SKM-1 treated with dmso at 0.1 percent for 144 hours (cell line): Measurements from ENCODE around the gene ZBTB12.
"Not testable (repeated sequence)": the region's sequence is repeated elsewhere in the genome, so short reads cannot be mapped to it uniquely, and the experiment has no call there.

Source experiments
- DNase-seq: peaks from one replicate; lab custom pipeline; 2025; ENCODE audit not compliant: unreplicated experiment; lab: John Stamatoyannopoulos, UW

Gene ZBTB12, protein sequence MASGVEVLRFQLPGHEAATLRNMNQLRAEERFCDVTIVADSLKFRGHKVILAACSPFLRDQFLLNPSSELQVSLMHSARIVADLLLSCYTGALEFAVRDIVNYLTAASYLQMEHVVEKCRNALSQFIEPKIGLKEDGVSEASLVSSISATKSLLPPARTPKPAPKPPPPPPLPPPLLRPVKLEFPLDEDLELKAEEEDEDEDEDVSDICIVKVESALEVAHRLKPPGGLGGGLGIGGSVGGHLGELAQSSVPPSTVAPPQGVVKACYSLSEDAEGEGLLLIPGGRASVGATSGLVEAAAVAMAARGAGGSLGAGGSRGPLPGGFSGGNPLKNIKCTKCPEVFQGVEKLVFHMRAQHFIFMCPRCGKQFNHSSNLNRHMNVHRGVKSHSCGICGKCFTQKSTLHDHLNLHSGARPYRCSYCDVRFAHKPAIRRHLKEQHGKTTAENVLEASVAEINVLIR

DNA sequence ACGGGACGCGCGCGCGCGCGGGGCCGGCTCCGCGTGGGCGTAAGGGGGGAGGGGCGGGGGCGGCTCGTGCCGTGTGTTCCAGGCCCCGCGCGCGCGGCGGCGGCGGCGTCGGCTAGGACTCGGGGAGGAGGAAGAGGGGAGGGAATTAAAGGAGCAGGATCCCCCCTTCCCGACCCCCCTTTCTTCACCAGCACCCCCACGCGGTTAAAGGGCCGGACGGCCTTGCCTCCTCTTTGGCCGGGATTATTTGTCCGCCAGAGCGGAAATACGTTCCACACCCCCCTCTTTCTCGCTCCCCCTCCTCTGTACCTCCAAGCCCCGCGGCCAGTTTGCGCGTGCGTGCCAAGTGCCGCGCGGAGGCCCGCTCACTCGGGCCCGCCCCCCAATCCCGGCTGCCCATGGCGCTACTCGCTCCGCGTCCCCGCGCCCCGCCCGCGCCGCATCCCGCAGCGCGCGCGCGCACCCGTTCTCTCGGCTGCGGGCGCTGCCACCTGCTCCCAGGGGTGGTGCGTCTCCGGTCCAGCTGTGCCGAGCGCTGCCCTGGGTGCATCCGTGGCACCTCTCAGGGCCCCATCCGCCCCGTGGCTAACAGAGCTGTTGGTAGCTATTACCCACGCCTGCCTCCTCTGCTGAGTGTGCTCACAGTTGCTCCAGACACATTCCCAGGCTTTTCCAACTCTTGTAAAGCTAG, at the start of gene ZBTB12:
TSS of gene ZBTB12 (minus strand) at position 134 of the 691 bp plus-strand sequence. CDS start 781 bp downstream, outside the sequence.
- DNase-seq, result peak; percentile 74

DNA sequence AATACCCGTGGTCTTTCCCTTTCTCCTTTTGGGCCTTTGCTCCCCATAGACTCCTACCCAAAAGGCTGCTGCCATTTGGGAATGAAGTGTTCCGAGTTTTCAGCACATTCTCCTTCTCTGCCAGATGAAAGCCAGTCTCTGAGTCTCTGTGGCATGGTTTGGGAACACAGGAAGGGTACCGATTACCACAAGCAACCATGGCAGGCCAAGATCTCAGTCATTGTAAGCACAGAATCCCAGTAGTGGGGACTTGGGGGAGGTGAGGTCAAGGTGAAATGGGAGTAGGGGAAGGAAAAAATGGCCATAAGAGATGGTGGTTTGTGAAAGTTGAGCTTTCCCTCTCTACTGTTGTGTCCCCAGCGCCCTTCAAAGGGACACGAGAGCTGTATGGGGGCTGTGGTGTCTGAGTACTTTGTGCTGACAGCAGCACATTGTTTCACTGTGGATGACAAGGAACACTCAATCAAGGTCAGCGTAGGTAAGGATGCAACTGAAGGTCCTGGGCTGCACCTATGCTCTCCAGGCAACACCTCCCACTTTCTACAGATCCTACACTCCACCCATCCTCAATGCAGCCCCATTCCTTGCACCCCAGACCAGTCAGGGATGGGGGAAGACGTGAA, 48.2 kb upstream of the ZBTB12 start:
- DNase-seq, result no peak

DNA sequence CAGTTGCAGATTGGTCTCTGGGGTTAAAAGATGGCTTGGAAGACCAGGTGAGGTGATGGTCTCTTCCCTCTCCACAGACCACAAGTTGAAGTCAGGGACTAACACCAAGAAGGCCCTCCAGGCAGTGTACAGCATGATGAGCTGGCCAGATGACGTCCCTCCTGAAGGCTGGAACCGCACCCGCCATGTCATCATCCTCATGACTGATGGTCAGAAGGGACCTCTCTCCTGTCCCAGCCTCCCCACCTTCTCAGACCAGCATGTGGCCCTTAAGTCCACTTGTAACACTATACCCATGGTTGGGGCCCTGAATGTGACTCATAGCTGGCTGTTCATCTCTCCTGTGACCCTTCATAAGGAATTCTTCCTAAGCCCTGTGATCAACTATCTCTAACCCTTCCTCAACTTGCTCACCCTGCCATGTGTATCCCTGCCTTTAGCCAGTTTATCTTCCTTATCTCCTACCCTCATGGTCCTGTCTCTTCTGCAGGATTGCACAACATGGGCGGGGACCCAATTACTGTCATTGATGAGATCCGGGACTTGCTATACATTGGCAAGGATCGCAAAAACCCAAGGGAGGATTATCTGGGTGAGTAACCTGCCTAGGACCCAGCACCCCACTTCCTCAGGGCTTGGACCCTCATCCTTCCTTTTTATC, 47.0 kb upstream of the ZBTB12 start:
- no peak for DNase-seq

DNA sequence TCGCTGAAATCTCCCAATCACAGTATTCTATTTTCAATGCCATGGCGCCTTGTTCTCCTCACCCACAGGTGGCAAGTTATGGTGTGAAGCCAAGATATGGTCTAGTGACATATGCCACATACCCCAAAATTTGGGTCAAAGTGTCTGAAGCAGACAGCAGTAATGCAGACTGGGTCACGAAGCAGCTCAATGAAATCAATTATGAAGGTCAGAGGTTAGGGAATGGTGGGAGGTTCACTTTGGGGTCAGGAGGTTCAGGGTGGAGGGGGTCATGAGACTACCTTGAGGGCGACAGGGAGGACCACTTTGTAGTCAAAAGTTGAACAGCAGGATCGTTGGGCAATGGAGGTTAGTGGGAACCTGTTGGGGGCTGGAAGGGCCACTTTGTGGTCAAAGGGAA, 46.4 kb upstream of the ZBTB12 start:
- no peak for DNase-seq

DNA sequence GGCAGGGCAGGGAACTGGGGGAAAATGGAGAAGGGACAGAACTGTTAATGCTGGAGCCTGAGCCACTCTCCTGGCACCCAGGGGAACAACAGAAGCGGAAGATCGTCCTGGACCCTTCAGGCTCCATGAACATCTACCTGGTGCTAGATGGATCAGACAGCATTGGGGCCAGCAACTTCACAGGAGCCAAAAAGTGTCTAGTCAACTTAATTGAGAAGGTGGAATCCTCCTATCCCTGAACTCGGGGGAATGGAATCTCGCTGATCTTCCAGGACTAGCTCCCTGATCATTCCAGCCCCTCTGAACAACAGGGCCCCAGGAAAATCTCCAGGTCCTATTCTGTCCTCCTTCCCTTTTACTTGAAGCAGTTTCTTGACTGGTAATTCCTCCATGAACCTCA, 46.0 kb upstream of the ZBTB12 start:
- DNase-seq, result no peak

DNA sequence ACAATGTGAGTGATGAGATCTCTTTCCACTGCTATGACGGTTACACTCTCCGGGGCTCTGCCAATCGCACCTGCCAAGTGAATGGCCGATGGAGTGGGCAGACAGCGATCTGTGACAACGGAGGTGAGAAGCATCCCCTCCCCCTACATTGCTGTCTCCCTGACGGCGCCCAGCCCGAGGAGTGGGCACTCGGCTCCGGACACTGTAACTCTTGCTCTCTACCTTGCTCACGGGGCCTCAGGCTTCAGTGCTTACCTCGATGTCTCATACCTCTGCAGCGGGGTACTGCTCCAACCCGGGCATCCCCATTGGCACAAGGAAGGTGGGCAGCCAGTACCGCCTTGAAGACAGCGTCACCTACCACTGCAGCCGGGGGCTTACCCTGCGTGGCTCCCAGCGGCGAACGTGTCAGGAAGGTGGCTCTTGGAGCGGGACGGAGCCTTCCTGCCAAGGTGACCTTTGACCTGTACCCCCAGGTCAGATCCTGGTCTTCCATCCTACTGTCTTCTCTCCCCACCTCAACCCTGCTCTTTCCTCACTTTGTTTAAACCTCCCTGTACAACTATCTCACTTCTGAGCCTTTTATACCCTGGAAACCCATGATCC, 45.3 kb upstream of the ZBTB12 start:
- DNase-seq, result no peak

DNA sequence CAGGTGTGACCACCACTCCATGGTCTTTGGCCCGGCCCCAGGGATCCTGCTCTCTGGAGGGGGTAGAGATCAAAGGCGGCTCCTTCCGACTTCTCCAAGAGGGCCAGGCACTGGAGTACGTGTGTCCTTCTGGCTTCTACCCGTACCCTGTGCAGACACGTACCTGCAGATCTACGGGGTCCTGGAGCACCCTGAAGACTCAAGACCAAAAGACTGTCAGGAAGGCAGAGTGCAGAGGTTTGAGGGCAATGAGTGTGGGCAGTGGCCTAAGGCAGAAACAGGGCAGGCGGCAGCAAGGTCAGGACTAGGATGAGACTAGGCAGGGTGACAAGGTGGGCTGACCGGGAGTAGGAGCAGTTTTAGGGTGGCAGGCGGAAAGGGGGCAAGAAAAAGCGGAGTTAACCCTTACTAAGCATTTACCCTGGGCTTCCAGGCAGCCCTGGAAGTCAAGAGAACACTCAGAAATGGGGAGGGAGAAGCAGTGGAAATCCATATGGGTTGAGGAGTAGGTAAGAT, 44.5 kb upstream of the ZBTB12 start:
- DNase-seq, result no peak

DNA sequence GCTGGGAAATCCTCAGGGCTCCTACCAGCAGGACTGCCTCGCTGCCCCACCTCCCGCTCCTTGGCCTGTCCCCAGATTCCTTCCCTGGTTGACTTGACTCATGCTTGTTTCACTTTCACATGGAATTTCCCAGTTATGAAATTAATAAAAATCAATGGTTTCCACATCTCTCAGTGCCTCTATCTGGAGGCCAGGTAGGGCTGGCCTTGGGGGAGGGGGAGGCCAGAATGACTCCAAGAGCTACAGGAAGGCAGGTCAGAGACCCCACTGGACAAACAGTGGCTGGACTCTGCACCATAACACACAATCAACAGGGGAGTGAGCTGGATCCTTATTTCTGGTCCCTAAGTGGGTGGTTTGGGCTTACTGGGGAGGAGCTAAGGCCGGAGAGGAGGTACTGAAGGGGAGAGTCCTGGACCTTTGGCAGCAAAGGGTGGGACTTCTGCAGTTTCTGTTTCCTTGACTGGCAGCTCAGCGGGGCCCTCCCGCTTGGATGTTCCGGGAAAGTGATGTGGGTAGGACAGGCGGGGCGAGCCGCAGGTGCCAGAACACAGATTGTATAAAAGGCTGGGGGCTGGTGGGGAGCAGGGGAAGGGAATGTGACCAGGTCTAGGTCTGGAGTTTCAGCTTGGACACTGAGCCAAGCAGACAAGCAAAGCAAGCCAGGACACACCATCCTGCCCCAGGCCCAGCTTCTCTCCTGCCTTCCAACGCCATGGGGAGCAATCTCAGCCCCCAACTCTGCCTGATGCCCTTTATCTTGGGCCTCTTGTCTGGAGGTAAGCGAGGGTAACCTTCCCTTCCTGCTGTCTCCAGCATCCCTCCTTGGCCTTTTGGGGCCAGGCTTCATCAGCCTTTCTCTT, 43.9 kb upstream of the ZBTB12 start, which contains the start of gene CFB:
TSS of gene CFB (plus strand) at position 589 of the 863 bp plus-strand sequence. CDS start at position 716, 127 bp downstream.
- DNase-seq, result no peak

DNA sequence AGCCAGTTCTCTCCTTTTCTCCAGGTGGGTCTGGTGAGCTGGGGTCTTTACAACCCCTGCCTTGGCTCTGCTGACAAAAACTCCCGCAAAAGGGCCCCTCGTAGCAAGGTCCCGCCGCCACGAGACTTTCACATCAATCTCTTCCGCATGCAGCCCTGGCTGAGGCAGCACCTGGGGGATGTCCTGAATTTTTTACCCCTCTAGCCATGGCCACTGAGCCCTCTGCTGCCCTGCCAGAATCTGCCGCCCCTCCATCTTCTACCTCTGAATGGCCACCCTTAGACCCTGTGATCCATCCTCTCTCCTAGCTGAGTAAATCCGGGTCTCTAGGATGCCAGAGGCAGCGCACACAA, 43.2 kb upstream of the ZBTB12 start:
- no peak for DNase-seq

DNA sequence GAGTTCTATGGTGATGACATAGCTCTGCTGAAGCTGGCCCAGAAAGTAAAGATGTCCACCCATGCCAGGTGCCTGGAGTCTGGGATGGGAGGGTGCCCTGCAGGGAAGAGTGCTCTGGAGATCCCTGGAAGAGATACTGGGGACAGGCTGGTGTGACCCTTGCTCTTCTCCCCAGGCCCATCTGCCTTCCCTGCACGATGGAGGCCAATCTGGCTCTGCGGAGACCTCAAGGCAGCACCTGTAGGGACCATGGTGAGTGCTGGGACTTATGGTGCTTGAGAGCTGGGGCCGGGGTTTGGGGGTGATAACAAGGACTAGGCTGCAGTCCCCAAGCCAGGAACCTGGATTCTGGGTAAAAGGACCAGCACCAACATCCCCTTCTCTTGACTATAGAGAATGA, 41.9 kb upstream of the ZBTB12 start:
- DNase-seq, result no peak

DNA sequence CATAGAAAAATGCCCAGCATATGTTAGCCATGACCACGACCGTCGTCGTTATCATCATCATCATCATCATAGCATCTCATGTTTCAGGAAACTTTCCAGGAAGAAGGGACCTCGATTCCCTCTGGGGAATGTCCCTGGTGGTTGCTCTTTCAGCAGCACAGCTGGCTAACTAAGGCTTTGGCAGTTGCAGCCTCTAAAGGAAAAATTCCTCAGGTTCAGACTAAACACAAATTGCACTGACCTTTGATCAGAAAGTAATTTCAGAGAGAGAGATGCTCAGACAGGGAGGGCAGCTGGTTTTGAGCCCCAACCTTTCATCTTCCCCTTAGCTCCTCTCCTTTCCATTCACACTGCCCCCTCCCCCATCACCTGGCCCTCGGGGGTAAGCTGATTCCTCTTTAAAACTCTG, 38.4 kb upstream of the ZBTB12 start:
- no peak for DNase-seq

DNA sequence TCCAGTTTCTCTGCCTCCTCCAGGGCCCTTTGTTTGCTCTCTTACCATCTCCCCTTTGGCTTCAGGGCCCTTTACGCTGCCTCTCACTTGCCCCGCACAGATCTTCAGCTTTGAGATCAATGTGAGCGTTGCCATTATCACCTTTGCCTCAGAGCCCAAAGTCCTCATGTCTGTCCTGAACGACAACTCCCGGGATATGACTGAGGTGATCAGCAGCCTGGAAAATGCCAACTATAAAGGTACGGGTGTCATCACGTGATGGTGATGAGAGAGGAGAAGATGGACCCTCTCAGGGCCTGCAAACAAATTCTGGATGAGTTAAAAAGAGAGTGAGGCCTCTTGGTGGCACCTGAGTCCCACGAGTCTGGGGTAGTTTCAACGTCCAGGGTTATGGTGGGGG, 33.9 kb upstream of the ZBTB12 start:
- no peak for DNase-seq

DNA sequence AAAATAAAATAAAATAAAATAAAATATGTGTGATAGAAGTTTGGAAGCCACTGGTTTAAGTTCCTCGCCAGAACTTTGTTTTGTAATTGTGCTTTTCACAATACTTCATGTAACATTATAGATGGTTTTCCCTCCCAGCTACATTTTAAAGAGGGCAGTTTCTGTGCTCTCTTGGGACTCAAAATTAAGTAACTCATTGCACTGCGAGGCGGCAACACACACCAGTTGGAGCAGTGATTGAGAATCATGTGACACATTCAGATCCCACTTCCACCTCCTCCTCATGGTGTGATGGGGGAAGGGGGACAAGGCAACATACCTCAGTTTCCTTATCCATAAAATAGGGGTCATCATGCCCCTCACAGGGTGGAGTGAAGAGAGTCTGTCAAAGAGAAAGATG, 33.1 kb upstream of the ZBTB12 start:
- DNase-seq, result no peak

DNA sequence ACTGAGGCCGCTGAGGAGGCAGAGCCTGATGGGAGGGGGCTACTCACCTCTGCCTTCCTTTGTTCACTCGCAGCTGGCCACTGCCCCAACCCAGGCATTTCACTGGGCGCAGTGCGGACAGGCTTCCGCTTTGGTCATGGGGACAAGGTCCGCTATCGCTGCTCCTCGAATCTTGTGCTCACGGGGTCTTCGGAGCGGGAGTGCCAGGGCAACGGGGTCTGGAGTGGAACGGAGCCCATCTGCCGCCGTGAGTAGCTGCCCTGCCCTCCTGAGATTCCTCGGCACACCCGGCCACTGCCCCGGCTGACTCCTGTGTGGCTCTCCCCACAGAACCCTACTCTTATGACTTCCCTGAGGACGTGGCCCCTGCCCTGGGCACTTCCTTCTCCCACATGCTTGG, 31.7 kb upstream of the ZBTB12 start:
- no peak for DNase-seq

DNA sequence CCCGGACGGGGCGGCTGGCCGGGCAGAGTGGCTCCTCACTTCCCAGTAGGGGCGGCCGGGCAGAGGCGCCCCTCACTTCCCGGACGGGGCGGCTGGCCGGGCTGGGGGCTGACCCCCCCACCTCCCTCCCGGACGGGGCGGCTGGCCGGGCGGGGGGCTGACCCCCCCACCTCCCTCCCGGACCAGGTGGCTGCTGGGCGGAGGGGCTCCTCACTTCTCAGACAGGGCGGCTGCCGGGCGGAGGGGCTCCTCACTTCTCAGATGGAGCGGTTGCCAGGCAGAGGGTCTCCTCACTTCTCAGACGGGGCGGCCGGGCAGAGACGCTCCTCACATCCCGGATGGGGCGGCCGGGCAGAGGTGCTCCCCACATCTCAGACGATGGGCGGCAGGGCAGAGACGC, 30.3 kb upstream of the ZBTB12 start:
- not testable (repeated sequence) for DNase-seq

DNA sequence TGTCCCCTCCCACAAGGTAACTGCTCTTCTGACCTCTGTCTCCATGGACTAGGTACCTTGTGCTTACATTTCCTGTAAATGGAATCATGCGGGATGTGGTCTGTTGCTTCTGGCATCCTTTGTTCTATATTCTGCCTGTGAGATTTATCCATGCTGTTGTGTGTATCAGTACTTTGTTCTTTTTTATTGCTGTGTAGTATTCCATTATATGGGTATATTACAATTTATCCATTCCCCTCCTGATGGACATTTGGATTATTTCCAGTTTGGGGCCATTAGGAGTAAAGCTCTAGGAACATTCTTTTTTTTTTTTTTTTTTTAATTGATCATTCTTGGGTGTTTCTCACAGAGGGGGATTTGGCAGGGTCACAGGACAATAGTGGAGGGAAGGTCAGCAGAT, 29.1 kb upstream of the ZBTB12 start:
- DNase-seq, result no peak

DNA sequence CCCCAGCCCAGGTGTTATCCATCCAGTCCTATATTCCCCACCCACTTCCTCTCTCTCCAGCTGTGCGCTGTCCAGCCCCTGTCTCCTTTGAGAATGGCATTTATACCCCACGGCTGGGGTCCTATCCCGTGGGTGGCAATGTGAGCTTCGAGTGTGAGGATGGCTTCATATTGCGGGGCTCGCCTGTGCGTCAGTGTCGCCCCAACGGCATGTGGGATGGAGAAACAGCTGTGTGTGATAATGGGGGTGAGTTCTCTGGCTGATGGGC, 26.7 kb upstream of the ZBTB12 start:
- DNase-seq, result no peak

DNA sequence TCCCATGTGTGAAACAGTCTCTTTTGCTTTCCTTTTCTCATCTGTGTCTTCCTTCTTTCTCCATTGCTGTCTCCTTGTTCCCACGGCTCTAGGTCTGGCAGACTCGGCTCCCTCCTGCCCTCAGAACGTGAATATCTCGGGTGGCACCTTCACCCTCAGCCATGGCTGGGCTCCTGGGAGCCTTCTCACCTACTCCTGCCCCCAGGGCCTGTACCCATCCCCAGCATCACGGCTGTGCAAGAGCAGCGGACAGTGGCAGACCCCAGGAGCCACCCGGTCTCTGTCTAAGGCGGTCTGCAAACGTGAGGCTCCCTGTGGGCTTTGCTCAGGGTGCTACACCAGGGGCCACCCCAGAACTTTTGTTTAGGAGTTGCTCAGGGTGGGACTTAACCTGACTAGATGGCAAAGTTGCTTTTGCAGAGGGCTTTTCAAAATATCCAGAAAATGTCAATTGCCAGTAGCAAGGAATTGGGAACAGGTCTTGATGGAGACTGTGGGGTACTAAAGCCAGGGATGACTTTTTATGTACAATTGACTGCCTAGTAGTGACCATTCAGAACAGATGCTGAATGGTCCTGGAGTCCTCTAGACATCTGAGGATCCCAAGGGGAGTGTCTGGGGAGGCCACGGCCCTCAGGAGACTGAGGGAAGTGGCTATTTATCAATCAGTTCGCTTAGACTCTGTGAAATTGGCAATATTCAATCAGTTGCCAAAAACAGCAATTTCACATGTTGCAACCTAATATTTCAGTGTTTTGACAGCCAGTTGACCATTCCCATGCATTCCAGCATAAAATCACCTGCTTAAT, 26.2 kb upstream of the ZBTB12 start:
- DNase-seq, result no peak

DNA sequence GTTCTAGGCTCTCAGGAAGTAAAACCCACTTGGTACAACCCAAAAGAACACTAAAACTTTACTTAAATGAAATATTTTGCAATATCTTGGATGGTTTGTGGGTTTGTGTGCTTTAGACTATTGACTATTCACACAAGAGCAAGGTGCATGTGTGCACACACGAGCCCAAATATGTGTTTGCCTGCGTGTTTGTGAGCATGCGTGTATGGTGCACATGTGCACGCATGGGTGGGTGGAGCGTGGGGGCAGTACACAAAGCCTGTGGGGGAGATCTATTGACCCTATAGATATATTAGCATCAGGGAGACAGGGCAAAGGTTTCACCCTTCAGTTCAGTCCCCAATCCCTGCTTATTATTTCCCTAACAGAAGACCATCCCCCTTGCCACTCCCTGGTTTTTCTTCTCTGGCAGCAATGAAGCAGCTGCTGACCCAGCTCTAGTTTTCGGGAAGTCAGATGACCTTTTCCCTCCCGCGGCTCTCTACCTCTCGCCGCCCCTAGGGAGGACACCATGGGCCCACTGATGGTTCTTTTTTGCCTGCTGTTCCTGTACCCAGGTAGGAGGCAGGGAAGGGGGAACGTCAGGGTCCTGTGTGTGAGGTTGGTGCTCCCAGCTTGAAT, 25.5 kb upstream of the ZBTB12 start, which contains the start of gene C2:
TSS of gene C2 (plus strand) at position 476 of the 621 bp plus-strand sequence. CDS start at position 512, 36 bp downstream.
- no peak for DNase-seq
